GM18861 (cell line): ENCODE measurements around the gene GHRHR.

Experiments used
- ATAC-seq: cut with Tn5 transposase; IDR thresholded peaks from one replicate; pipeline ENCODE4 v1.9.1; 2021; ENCODE audit not compliant: unreplicated experiment

GHRHR gene

DNA sequence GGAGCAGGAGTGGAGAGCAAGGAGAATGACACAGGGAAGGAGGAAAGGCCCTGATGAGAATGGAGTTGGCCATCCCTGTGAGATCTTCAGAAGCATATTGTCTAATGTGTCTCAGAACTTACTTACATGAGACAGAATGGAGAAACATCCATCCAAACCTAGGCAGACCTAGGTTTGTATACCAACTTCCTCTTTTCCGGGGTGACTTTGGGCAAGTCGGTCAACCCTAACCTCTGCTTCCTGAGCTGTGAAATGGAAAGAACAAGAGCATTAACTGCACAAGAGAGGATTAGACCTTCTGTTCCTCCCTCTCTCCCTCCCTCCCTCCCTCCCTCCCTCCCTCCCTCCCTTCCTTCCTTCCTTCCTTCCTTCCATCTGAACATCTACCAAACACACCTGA is 4.5 kb downstream of the GHRHR start:
- ATAC-seq: peak; percentile 69

DNA sequence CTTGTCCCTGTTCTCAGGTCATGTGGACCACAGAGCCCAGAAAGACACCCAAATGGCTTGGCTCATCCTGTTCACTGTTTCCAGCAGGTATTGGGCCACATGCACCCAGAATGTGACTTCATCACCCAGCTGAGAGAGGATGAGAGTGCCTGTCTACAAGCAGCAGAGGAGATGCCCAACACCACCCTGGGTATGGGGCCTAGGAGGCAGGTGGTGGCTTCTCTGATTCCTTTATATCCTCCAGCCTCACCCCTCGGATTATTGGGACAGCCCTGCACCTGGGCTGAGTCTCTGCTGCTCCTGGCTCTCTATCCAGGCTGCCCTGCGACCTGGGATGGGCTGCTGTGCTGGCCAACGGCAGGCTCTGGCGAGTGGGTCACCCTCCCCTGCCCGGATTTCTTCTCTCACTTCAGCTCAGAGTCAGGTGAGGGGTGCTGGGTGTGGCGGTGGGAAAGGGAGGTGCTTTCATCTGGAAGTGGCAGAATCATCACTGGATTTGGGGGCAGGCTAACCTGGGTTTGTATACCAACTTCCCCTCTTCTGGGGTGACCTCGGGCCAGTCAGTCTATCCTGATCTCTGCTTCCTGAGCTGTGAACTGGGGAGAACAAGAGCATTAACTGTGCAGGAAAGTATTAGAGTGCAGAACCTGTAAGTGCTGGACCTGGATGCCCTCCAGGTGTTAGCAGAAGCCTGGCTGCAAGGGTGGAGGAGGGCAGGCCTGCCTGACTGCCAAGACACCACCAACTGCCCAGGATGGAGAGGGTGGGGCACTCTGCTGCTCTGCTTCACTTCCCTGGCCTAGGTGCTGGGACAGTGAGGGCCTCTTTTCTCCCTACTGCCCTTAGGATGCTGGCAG is 5.2 kb downstream of the GHRHR start:
- no peak for ATAC-seq

DNA sequence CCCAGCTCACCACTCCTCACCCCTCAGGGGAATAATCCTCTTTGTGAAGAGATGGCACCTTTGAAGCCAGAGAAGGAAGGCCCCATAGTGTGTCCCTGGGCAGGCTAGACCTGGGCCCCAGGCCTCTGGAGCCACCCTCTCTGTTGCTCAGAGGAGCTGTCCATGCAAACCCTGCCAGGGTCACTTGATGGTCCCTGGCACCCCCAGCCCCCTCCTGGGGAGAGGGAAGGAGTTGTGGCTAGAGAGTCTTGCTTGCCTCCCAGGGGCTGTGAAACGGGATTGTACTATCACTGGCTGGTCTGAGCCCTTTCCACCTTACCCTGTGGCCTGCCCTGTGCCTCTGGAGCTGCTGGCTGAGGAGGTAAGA is 5.8 kb downstream of the GHRHR start:
- no peak for ATAC-seq

DNA sequence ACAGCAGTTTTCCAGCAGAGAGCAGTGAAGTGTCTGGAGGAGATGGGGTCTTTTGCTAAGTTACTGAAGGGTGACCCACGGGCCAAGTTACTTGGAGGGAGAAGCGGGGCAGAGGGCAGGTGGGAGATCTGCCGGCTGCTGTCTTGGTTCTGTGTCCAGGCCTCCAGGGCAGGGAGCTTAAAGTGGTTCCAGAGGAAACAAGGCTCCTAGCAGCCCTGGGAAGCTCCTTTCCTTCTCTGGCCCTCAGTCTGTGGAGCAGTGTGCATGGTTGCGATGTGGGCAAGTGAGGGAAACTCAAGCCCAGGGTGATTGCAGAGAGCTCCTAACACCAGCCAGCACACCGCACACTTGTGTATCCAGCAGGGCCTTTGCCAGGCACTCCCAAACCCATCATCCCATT is 6.3 kb downstream of the GHRHR start:
- ATAC-seq: no peak

DNA sequence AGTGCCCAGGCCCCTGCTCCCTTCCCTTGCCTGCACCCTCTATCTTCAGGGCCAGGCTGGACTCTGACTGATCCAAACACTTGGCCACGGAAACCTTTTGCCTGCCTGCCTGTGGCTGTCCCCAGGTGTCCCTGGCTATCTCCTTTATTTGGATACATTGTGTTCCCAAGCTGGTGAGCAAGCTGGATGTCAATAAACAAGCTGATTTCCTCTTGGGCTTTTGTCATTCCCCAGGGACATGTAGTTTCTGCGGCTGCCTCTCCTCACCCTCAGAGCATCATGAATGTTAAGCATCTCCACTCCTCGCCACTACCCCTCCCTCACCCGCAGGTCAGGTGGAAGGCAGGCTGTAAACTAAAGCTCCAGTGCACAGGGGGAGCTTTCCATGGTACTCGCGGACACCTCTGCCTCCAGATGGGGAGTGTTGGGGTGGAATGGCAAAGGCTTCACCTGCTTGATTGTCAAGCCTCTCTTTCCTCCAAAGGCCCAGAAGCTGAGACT is 6.9 kb downstream of the GHRHR start:
- peak; percentile 36 for ATAC-seq

DNA sequence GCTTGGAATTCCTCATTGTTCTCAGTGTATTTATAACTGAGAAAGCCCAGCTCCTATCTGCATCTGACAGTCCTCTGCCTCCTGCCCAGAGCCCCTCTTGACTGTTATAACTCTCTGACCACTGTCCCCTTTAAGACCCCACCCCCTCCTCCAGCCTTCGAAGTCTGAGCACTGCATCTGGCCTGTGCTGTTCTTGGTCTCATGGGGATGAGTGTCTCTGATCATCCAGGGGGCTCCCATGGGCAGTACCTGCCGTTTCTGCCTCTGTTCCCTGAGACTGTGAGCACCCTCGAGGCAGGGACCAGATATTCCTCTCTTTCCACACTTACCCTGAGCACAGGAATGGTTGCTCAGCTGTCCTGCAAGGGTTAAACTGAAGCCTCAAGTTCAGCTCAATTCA is 7.7 kb downstream of the GHRHR start:
- no peak for ATAC-seq

DNA sequence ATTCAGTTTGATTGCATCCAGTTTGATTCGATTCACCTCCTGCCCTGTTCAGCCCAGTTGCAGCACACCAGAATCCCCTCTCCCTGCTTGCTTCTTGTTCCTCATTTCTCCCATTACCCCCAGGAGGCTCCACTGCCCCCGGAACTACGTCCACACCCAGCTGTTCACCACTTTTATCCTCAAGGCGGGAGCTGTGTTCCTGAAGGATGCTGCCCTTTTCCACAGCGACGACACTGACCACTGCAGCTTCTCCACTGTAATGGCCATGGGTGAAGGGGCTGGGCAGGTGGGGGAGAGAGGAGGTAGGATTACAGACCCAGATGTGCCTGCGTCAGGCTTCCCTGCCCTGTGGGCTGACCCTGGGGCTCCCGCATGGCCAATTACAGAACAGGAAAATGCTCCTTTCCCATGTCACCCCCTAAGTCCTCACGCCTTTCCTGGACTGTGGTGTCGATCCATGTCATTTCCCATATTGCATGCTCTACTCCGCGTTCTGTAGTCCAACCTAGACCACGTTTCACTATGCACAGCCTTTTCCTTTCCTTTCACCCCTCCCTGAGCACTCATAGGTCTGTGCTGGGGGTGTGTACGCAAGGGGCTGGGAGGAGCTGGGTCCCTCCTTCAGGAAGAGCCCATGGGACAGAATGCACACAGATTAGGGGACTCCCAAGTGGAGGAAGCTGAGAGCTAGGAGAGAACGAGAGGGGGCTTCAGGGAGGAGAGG is 8.2 kb downstream of the GHRHR start:
- ATAC-seq: no peak

DNA sequence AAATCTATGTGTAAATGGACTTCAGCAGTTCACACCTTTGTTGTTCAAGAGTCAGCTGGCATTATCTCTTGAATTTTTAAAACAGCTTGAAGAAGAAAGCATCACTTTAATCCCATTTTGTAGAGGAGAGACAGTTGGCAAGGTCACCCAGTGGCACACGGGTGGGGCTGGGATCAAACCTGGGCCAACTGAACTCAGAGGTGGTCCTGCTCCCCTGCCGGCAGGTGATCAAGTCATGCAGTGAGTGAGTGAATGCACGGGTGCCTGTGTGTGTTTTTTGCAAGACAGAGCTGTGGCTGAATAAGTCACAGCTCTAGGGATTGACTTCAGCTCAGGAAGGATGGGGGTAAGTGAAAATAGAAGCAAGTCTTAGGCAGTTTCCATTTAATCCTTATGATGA is 9.5 kb downstream of the GHRHR start:
- ATAC-seq: no peak

DNA sequence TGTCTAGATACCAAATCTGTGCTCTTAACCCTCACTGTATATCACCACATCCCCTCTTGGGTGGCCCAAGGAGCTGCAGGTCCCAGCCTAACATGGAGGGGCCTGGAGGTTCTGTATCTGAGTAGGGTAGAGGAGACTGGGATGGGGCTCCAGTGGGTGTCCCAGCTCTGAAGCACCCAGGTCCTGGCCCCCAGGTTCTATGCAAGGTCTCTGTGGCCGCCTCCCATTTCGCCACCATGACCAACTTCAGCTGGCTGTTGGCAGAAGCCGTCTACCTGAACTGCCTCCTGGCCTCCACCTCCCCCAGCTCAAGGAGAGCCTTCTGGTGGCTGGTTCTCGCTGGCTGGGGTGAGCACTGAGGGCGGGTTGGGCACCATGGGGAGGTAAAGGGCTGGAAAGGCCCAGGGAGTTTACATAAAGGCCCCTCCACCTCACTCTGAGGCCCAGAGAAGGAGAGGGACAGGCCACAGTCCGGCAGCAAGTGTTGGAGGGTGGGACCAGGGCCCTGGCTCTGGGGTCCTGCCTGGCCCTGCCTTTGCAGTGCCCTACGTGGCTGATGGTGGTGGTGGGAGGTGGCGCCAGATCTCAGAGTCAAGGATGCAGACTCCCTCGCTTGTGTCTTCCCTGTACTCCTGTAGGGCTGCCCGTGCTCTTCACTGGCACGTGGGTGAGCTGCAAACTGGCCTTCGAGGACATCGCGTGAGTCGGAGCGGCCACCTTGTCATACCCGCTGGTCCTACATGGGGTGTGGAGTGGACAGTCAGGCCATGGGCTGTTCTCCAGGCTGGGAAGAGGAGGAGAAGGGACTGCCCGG is 10.2 kb downstream of the GHRHR start:
- no peak for ATAC-seq

DNA sequence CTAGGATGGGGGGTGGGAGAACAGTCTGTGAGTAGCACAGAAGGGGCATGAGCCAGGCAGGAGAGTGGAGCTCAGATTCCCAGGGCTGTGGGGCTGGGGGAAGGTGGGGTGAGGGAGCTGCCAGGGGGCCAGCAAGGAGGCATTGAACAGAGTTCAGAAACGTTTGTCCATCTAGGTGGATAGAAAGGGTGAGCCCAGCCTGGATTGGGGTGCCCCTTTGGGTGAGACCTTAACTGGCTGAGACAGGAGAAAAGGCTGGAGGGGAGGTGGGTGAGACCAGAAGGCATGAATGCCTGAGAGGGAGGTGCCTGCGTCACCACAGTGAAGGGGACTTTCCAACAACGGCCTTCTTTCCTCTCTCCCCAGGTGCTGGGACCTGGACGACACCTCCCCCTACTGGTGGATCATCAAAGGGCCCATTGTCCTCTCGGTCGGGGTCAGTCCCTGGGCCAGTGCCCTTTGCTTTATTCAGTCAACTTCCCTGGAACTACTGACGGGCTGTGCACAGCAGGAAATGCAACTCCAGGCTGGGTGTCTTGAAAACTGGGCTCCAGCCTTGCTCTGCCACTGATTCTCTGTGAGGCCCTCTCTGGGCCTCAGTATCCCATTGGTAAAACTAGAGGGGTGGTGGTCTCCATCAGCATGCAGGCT is 11.0 kb downstream of the GHRHR start:
- peak; percentile 88 for ATAC-seq

DNA sequence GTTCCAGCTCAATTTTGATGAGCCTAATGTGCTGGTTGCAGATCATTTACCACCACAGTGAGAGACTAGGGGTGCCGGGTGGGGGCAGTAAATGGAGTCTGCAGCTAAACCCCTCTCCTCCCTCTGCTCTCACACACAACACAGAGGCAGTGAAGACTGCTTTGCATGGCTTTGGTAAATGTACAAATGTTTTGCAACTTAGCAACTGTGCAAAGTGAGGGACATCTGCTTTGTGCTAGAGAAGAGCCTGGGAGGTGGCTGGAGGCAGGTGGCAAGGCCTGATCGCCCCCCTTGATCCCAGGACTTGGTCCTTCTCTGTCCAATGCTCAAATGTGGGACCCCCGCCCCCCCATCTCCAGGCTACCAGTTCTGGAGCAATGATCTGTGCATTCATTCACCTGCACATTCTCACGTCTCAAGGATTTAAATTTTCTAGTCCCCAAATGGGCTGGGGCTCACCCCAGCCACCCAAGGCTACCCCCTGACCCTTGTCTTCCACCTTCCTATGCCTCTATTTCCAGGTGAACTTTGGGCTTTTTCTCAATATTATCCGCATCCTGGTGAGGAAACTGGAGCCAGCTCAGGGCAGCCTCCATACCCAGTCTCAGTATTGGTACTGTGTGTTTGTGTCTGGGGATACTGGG is 11.6 kb downstream of the GHRHR start:
- no peak for ATAC-seq

DNA sequence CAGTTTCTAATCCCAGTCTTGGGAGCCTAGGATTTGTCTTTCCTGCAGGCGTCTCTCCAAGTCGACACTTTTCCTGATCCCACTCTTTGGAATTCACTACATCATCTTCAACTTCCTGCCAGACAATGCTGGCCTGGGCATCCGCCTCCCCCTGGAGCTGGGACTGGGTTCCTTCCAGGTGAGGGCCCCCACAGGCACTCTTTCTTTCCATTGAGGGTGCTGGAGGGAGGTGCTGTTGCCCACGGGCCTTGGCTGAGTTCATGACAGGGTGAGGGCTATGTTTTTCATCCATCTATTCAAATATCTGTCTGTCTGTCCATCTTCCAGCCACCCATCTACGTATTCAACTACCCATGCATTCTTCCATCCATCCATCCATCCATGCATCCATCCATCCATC is 12.6 kb downstream of the GHRHR start:
- no peak for ATAC-seq

DNA sequence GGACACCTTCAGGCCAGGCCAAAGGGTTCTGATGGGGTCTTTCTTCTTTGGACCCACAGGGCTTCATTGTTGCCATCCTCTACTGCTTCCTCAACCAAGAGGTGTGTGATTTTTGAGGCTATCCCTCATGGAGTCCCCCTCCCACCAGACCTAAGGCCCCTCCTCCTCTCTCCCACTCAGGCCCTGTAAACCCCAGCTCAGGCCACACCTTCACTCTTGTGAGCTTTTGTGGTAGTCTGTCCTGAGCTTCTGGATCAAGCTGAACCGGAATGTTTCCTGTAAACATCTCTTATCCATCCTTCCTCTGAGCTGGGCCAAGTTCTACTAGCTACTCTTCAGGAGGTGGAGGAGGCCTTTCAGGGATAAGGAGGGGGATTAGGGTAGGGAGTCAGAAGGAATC is 13.5 kb downstream of the GHRHR start:
- ATAC-seq: no peak

DNA sequence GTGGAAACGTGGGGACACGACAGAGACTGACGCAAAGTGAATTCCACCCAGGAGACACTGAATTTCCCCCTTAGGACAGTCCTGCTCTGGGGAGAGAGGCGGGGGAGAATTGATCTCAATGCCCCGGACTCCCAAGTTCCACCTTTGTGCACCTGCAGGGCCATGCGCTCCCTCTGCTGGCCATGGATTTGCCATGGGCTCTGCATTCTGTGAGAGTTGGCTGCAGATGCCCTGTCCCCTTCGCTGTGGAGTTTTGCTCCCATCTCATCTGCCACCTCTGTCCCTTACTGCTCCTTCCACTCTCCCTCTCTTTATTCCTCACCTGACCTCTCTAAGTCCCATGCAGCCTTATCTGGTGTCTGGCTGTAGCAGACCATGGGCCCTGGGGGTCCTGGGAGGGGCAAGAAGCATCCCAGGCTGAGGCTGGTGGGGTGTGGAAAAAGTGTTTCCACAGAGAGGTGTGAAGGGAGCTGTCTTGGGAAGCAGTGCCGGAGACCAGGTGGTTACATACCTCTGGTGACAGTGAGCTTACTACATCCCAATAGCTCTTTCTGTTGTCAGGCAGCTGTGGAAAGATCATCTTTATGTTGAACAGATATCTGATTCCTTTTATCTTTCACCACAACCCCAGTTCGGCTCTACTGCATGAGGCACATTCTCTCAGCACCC is 14.3 kb downstream of the GHRHR start:
- ATAC-seq: no peak

DNA sequence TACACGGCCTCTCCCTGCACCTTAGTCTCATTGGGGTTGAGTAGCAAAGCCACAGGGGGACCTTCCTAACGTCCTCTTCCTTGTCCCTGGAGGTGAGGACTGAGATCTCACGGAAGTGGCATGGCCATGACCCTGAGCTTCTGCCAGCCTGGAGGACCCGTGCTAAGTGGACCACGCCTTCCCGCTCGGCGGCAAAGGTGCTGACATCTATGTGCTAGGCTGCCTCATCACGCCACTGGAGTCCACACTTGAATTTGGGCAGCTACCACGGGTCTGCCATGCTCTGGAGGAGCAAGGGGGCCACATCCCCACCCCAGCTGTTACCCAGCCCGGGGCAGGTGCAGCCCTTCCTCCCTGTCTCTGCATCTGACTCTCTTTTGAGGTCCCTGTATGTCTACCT is 15.3 kb downstream of the GHRHR start:
- no peak for ATAC-seq

DNA sequence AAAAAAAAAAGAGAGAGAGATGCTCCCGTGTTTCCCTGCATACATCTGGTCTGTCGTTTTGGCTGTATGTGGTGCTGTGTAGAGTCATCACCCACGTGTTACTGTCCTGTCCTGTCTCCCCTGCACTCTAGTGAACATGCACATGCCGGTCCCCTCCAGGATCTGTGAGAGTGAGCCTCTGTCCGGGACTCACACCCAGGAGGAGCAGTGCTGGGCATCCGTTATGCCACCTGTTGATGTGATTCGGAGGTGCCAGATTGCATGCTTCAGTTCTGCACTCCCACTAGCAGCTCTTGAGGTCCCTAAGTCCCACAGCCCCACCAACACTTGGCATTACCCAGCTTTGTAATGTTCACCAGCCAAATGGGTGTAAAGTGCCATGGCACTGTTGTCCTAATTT is 16.4 kb downstream of the GHRHR start:
- ATAC-seq: no peak

DNA sequence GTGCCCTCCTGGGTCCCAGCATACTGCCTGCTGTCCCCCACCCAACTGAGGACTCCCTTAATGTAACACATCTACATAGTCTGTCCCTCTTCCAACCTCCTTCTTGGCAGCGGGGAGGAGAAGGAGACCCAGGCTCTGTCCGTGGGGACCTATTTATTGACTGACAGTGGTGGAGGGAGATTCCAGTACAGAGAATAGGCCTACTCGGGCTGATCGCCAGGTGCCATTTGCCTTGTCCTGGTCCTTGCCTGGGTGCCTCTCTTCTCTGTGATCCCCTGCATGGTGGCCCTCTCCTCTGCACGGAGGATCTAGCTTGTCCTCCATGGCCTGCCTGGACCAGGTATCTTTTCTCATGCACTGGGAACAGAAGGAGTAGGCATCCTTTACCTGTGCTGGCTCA is 17.0 kb downstream of the GHRHR start:
- no peak for ATAC-seq

DNA sequence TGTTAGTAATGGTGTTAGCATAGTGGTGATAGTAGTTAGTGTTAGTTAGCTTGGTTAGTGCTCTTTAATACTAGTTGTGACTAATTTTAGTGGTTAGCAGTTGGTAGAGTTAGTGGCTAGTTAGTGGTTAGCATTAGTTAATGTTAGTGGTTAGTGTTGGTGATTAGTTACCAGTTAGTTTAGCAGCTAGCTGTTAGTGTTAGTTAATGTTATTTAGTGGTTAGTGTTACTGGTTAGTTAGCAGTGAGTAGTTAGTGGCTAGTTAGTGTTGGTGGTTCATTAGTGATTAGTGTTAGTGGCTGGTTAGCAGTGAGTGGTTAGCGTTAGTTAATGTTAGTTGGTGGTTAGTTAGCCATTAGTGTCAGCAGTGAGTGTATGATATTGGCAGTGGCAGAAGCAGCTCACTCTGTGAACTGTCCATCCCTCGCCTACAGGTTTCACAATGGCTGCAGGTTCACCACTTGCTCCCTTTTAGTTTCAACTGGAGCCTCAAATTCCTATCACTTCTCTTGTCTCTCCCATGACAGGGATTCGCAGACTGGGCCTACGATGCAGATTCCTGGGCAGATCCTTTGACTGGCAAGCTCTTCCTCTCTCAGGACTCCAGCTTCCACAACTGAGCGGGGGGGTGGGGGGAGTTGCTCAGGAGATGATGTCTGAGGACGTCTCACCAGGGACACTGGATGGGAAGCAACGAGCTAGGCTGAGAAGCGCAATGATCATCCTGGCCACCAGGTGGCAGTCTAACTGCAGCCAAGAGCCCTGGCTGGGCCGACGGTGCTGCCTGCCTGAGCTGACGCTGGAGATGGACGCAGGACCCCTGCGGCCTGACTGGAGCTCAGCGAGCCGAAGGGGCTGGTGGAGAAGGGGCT is 19.5 kb downstream of the GHRHR start:
- peak; percentile 92 for ATAC-seq

DNA sequence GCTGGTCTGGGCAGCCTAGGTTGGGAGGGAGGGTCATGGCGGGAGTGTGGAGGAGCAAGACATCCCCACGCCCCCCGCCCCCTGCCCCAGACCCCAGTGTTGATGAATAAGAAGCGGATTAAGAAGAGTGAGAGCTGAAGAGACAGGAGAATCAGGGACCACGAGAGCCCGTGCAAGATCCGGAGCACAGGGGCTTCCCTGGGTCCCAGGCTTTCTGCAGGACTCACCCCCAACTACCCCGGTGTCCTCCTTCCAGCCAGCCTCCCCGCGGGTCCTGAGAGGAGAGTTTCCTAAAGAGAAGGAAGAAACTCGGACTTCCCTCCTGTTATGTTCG is 20.1 kb downstream of the GHRHR start:
- no peak for ATAC-seq
